GM18517 (cell line): ENCODE data around the gene TSGA10IP.
A peak's percentile ranks its signal among the peaks of the same experiment; 100 is the strongest.
"Not testable (repeated sequence)": the region's sequence is repeated elsewhere in the genome, so short reads cannot be mapped to it uniquely, and the experiment has no call there.

Experiments used
- ATAC-seq: cut with Tn5 transposase; IDR thresholded peaks from one replicate; pipeline ENCODE4 v1.9.1; 2021; ENCODE audit warnings: mild to moderate bottlenecking, moderate library complexity; ENCODE audit not compliant: unreplicated experiment

Gene TSGA10IP

GRCh38 chr11:65945941-65946558 lies 770 bp downstream of the TSGA10IP start:
- no peak for ATAC-seq

- ATAC-seq: no peak
Measured at GRCh38 chr11:65946655-65947054, 1.4 kb downstream of the TSGA10IP start.

- no peak for ATAC-seq
Measured at GRCh38 chr11:65947133-65947532, 1.9 kb downstream of the TSGA10IP start.

DNA sequence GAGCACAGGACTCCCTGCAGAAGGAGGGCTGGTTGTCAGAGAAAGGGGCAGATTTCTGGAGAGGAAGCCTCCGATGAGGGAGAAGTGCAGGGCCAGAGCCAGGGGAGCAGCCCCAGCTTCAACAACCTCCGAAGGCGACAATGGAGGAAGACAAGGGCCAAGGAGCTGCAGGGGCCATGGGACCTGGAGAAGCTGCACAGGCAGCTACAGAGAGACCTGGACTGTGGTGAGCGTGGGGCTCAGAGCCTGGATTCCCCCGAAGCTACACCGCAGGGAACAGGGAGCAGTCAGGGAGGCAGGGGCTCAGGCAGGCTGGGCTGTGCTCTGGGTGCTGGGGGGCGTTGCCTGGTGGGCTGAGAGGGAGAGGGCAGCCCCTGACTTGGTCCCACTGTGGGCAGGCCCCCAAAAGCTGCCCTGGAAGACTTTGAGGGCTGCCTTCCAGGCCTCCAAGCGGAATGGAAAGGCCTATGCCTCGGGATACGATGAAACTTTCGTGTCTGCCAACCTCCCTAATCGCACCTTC lies 2.4 kb downstream of the TSGA10IP start:
- ATAC-seq: no peak

- ATAC-seq: not testable (repeated sequence)
Measured at GRCh38 chr11:65950711-65951110, 5.4 kb downstream of the TSGA10IP start.

DNA sequence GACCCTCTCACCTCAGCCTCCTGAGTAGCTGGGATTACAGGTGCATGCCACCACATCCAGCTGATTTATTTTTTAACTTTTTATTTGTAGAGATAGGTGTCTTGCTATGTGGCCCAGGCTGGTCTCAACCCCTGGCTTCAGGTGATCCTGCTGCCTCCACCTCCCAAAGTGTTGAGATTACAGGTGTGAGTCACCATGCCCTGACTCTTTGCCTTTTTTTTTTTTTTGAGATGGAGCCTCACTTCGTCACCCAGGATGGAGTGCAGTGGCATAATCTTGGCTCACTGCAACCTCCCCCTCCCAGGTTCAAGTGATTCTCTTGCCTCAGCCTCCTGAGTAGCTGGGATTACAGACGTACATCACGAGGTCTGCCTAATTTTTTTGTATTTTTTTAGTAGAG lies 6.4 kb downstream of the TSGA10IP start:
- not testable (repeated sequence) for ATAC-seq

GRCh38 chr11:65952052-65952521 lies 6.8 kb downstream of the TSGA10IP start:
- ATAC-seq: no peak

DNA sequence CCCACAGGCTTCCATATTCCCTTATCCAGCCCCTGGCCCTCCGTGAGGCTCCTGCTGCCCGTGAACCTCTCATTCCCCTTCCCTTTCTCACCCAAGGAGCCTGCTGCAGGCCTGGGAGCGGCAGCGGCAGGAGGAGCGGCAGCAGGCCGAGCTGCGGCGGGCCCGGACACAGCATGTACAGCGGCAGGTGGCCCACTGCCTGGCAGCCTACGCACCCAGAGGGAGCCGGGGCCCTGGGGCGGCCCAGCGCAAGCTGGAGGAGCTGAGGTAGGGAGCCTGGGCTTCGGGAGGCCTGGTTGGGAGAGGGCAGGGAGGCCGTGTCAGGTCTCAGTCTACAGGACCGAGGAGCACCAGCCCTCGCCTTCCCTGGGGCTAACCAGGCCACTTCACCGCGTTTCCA lies 8.2 kb downstream of the TSGA10IP start:
- ATAC-seq: no peak

- ATAC-seq: no peak
Measured at GRCh38 chr11:65954771-65955170, 9.5 kb downstream of the TSGA10IP start.

GRCh38 chr11:65958291-65958690 lies 13.0 kb downstream of the TSGA10IP start:
- no peak for ATAC-seq

GRCh38 chr11:65958774-65959420 lies 13.6 kb downstream of the TSGA10IP start:
- ATAC-seq: no peak

- no peak for ATAC-seq
Measured at GRCh38 chr11:65960824-65961266, 15.6 kb downstream of the TSGA10IP start.

GRCh38 chr11:65961267-65962140 lies 16.2 kb downstream of the TSGA10IP start, which contains the start of gene SART1:
Gene SART1, plus strand, starts transcription at chr11:65961734. Its CDS starts 47 bp downstream, at chr11:65961781.
- peak; percentile 64 for ATAC-seq

DNA sequence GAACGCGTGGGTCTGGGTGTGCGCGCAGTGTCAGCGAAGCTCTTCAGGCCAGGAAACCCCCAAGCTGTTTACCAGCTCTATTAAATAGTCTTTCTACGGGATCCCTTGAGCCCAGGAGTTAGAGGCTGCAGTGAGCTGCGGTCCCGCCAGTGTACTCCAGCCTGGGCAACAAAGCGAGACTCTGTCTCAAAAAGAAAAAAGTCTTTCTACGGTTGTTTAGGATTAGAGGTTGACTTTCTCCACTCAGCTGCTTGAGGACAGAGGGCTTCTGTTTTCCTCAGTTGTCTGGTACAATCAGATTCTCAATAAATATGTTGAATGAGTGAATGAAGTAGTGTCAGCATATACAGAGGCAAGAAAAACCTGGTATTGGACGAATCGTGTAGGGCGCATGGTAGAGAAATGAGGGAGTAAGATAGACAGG lies 16.9 kb downstream of the TSGA10IP start:
- no peak for ATAC-seq

DNA sequence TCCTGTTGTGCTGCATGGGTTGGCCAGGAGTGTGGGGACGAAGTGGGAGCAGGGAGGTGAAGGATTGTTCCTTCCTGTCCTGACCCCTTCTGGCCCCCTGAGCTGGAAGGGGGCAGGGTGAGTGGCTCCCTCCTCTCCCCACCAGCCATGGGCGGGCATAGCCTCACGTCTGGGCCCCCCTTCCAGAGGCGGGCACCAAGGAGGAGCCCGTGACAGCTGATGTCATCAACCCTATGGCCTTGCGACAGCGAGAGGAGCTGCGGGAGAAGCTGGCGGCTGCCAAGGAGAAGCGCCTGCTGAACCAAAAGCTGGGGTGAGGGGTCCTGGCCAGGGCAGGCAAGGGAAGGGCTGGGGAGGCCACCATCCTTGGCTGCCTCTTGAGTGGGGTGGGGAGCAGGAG lies 19.6 kb downstream of the TSGA10IP start:
- no peak for ATAC-seq

DNA sequence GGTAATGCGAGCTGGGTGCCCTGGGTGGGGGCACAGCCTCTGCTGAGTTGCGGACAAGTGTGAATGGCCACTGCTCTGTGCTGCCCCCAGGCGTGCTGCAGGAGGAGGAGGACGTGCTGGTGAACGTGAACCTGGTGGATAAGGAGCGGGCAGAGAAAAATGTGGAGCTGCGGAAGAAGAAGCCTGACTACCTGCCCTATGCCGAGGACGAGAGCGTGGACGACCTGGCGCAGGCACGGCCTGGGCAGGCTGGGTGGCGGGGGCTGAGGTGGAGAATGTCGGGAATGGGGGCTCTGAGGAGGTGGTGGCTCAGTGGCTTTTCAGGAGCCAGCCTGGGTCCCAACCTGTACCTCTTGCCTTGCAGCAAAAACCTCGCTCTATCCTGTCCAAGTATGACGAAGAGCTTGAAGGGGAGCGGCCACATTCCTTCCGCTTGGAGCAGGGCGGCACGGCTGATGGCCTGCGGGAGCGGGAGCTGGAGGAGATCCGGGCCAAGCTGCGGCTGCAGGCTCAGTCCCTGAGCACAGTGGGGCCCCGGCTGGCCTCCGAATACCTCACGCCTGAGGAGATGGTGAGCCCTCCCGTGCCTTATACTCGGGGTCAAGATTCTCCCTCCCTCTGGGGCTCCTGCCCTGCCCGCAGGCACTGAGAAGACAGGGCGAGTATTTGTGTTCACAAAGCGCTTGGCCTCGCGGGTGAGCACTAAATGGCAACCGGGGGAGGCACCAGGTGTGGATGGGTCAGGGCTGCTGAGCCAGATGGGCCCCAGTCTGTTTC lies 20.9 kb downstream of the TSGA10IP start:
- no peak for ATAC-seq

DNA sequence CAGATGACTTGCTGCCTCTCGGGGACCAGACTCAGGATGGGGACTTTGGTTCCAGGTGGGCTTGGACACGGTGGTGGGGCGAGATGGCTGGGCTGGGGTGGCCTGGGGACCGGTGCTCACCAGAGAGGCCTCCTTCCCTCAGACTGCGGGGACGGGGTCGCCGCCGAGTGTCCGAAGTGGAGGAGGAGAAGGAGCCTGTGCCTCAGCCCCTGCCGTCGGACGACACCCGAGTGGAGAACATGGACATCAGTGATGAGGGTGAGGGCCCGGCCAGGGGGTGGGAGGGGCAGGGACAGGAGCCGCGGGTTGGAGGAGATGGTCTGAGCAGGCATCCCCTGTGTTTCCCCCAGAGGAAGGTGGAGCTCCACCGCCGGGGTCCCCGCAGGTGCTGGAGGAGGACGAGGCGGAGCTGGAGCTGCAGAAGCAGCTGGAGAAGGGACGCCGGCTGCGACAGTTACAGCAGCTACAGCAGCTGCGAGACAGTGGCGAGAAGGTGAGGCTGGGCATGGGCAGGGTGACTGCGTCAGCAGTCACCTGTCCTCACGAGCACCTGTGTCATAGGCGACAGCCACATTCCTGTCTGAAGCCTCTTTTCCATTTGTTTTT lies 22.2 kb downstream of the TSGA10IP start:
- no peak for ATAC-seq

- ATAC-seq: no peak
Measured at GRCh38 chr11:65968600-65969482, 23.6 kb downstream of the TSGA10IP start.

DNA sequence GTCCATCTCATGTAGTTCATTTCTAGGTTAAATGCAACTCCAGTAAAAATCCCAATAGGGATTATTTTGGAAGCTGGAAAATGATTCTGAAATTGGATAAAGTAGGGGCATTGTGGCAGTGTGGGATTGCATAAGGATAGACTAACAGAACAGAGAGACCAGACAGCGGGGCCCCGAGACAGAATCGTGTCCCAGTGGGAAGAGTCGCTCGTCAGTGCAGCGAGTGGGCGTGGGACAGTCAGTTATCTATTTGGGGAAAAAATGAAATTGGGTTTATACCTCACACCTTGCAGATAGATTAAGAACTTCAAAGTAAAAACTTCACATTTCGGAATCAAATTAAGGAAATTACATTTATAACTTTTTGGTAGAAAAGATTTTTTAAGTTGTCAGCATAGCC lies 26.8 kb downstream of the TSGA10IP start:
- ATAC-seq: no peak
